Gastrocnemius medialis (tissue), 4 donors: Measurements from ENCODE around the gene SLFN5. TPM values are rescaled to one million over a fixed set of nuclear protein-coding genes. Genes with fewer than 3 reads are reported as not detected.

Source experiments
- ATAC-seq, 2 donors: fragments of 150-250 bp; one replicate each; pipeline ENCODE4 v1.9.1; 2016
- DNase-seq, 2 donors: peaks; one replicate each; pipeline ENCODE4 v3.0.0-alpha.2; 2019
- H3K27ac ChIP-seq, 4 donors: fragments of 200-600 bp; sonication (generic); 1 replicate in 1 of 4; 2 replicates in 3 of 4; pipeline ENCODE4 v1.5.1; 2016 to 2018; ENCODE audit warnings: mild to moderate bottlenecking in 2 of 4, moderate library complexity in 1 of 4
- H3K27me3 ChIP-seq, 3 donors: fragments of 200-600 bp; sonication (generic) in 2 of 3; 1 replicate in 1 of 3; 2 replicates in 2 of 3; pipeline versions ENCODE4 v1.5.1 to v1.6.0; 2016 to 2019; ENCODE audit warnings: mild to moderate bottlenecking in 1 of 3, moderate library complexity in 1 of 3
- H3K36me3 ChIP-seq, 2 donors: fragments of 200-600 bp; sonication (generic) in 1 of 2; one replicate each; pipeline ENCODE4 v1.5.1; 2017 to 2018
- H3K4me1 ChIP-seq, 2 donors: fragments of 200-600 bp; sonication (generic) in 1 of 2; one replicate each; pipeline ENCODE4 v1.5.1; 2016 to 2017; ENCODE audit warnings: mild to moderate bottlenecking in 2 of 2
- H3K4me3 ChIP-seq, 4 donors: fragments of 200-600 bp; sonication (generic) in 3 of 4; 1 replicate in 1 of 4; 2 replicates in 3 of 4; pipeline ENCODE4 v1.5.1; 2016 to 2019; ENCODE audit warnings: mild to moderate bottlenecking in 2 of 4
- H3K9me3 ChIP-seq, 3 donors: fragments of 200-600 bp; sonication (generic) in 2 of 3; 1 replicate in 1 of 3; 2 replicates in 2 of 3; pipeline ENCODE4 v1.5.1; 2016 to 2019
- CTCF ChIP-seq, 5 experiments: fragments of 450-650 bp in 3 of 5; fragments of 200-600 bp in 2 of 5; sonication (generic) in 2 of 5; IDR thresholded peaks in 4 of 5; conservative IDR thresholded peaks in 1 of 5; 1 replicate in 4 of 5; 2 replicates in 1 of 5; pipeline ENCODE4 v1.5.1; 2016 to 2019; ENCODE audit warnings: antibody characterized with exemption in 5 of 5, mild to moderate bottlenecking in 3 of 5, moderate library complexity in 3 of 5
- POLR2A ChIP-seq, 2 donors: fragments of 450-650 bp; IDR thresholded peaks; one replicate each; pipeline ENCODE4 v1.6.1; 2017; ENCODE audit warnings: antibody characterized with exemption in 2 of 2, mild to moderate bottlenecking in 2 of 2, moderate library complexity in 2 of 2
- in situ Hi-C, 4 donors: fragments of 200-750 bp; cut with MboI; loops; one replicate each; pipeline versions ENCODE4 v1.15.0 to v1.8.0; 2017; ENCODE audit warnings: low sequenced_read_pairs in 4 of 4
- intact Hi-C: fragments of 100-400 bp; cut with DNase I; formaldehyde crosslinking; loops from one replicate; pipeline ENCODE4 v1.15.1; 2023; ENCODE audit warnings: low total_unique reads
- total RNA-seq, 4 donors: library from RNA; depleted of rRNA; stranded (reverse); fragments of >200 nt; gene quantifications; one replicate each; pipeline versions ENCODE4 v1.1.0 to v1.2.3, GENCODE V29; 2016

The SLFN5 gene
- total RNA-seq, 4 donors from 2014 or later, result 25.3 to 79.3 (median 37.4) TPM

GRCh38 chr17:35255316-35255715 is 12.4 kb downstream of the SLFN5 start:
- intact Hi-C loops, result loop anchor here (5.0 to 10.0 kb wide), 2 partner anchors 108 to 119 kb away; partner anchors contain the start of genes SLFN11 and UNC45B
- DNase-seq, result no peak
- H3K9me3 ChIP-seq, result no peaks in the 10 kb centered on the region
- H3K36me3 ChIP-seq, result peaks cover 0 to 13% of the 10 kb centered on the region in 2 donors
- peak overlapping the region in 3 of 4 donors; percentile 65 to 81 (median 67) for H3K27ac ChIP-seq
- TF ChIP-seq CTCF (IDR thresholded peaks at IDR 0.05 in 4 of 5, conservative IDR thresholded peaks at IDR 0.05 in 1 of 5) (no peak), POLR2A (IDR thresholded peaks at IDR 0.05) (no peak)
- in situ Hi-C loops, result no loop called here
- no peak overlapping the region for H3K4me3 ChIP-seq
- peaks cover 26 to 42% of the 10 kb centered on the region in 2 donors for H3K4me1 ChIP-seq
- no peaks in the 10 kb centered on the region for H3K27me3 ChIP-seq
- no peak for ATAC-seq

GRCh38 chr17:35256629-35257028 is 13.8 kb downstream of the SLFN5 start:
- Histone ChIP-seq H3K9me3 (no peaks in the 10 kb centered on the region), H3K36me3 (peaks cover 0 to 24% of the 10 kb centered on the region in 2 donors), H3K27me3 (no peaks in the 10 kb centered on the region), H3K27ac (peak overlapping the region in 2 of 4 donors; percentile 48 to 49), H3K4me3 (no peak overlapping the region), H3K4me1 (peaks cover 26 to 42% of the 10 kb centered on the region in 2 donors)
- intact Hi-C loops (loop anchor here (5.0 to 10.0 kb wide), 2 partner anchors 109 to 118 kb away; partner anchors contain the start of genes SLFN11 and UNC45B), in situ Hi-C loops (no loop called here)
- no peak for ATAC-seq
- DNase-seq, result no peak
- TF ChIP-seq POLR2A (IDR thresholded peaks at IDR 0.05) (no peak), CTCF (IDR thresholded peaks at IDR 0.05 in 4 of 5, conservative IDR thresholded peaks at IDR 0.05 in 1 of 5) (no peak)

GRCh38 chr17:35257208-35257659 is 14.4 kb downstream of the SLFN5 start:
- ATAC-seq (no peak), DNase-seq (no peak)
- Histone ChIP-seq H3K36me3 (peaks cover 0 to 30% of the 10 kb centered on the region in 2 donors), H3K27me3 (no peaks in the 10 kb centered on the region), H3K4me3 (no peak overlapping the region), H3K9me3 (no peaks in the 10 kb centered on the region), H3K27ac (peak overlapping the region in 2 of 4 donors; percentile 48 to 49), H3K4me1 (peaks cover 26 to 36% of the 10 kb centered on the region in 2 donors)
- TF ChIP-seq POLR2A (IDR thresholded peaks at IDR 0.05), result no peak
- no peak for TF ChIP-seq CTCF (IDR thresholded peaks at IDR 0.05 in 4 of 5, conservative IDR thresholded peaks at IDR 0.05 in 1 of 5)
- in situ Hi-C loops, result no loop called here
- intact Hi-C loops, result loop anchor here (5.0 to 10.0 kb wide), 2 partner anchors 110 to 118 kb away; partner anchors contain the start of genes SLFN11 and UNC45B

- H3K36me3 ChIP-seq, result peaks cover 0 to 48% of the 10 kb centered on the region in 2 donors
- ATAC-seq, result no peak
These were observed 16.1 kb downstream of the SLFN5 start for GRCh38 chr17:35259001-35259400.

GRCh38 chr17:35265071-35265470 is 22.2 kb downstream of the SLFN5 start:
- intact Hi-C loops (no loop called here), in situ Hi-C loops (no loop called here)
- no peaks in the 10 kb centered on the region for H3K9me3 ChIP-seq
- peaks cover 0 to 66% of the 10 kb centered on the region in 2 donors for H3K36me3 ChIP-seq
- no peak for ATAC-seq
- H3K4me1 ChIP-seq, result no peaks in the 10 kb centered on the region
- H3K4me3 ChIP-seq, result no peak overlapping the region
- no peak for DNase-seq
- H3K27ac ChIP-seq, result no peak overlapping the region
- no peaks in the 10 kb centered on the region for H3K27me3 ChIP-seq
- TF ChIP-seq POLR2A (IDR thresholded peaks at IDR 0.05) (no peak), CTCF (IDR thresholded peaks at IDR 0.05 in 4 of 5, conservative IDR thresholded peaks at IDR 0.05 in 1 of 5) (no peak)

More at GRCh38 chr17:35259001-35259400, 16.1 kb downstream of the SLFN5 start:
- H3K4me3 ChIP-seq, result no peak overlapping the region
- DNase-seq, result no peak
- intact Hi-C loops, result loop anchor here (5.0 to 10.0 kb wide), 2 partner anchors 112 to 116 kb away; partner anchors contain the start of genes SLFN11 and UNC45B
- TF ChIP-seq POLR2A (IDR thresholded peaks at IDR 0.05), result no peak
- H3K9me3 ChIP-seq, result no peaks in the 10 kb centered on the region
- H3K27ac ChIP-seq, result no peak overlapping the region
- H3K27me3 ChIP-seq, result no peaks in the 10 kb centered on the region
- in situ Hi-C loops, result no loop called here
- H3K4me1 ChIP-seq, result peaks cover 15 to 20% of the 10 kb centered on the region in 2 donors
